Gastrocnemius medialis (tissue), 4 donors: ENCODE measurements around the gene TFDP2. TPM values are rescaled to one million over a fixed set of nuclear protein-coding genes. Genes with fewer than 3 reads are reported as not detected.

Source experiments
- ATAC-seq, 2 donors: fragments of 150-250 bp; one replicate each; pipeline ENCODE4 v1.9.1; 2016
- DNase-seq, 2 donors: peaks; one replicate each; pipeline ENCODE4 v3.0.0-alpha.2; 2019
- H3K27ac ChIP-seq, 4 donors: fragments of 200-600 bp; sonication (generic); 1 replicate in 1 of 4; 2 replicates in 3 of 4; pipeline ENCODE4 v1.5.1; 2016 to 2018; ENCODE audit warnings: mild to moderate bottlenecking in 2 of 4, moderate library complexity in 1 of 4
- H3K27me3 ChIP-seq, 3 donors: fragments of 200-600 bp; sonication (generic) in 2 of 3; 1 replicate in 1 of 3; 2 replicates in 2 of 3; pipeline versions ENCODE4 v1.5.1 to v1.6.0; 2016 to 2019; ENCODE audit warnings: mild to moderate bottlenecking in 1 of 3, moderate library complexity in 1 of 3
- H3K36me3 ChIP-seq, 2 donors: fragments of 200-600 bp; sonication (generic) in 1 of 2; one replicate each; pipeline ENCODE4 v1.5.1; 2017 to 2018
- H3K4me1 ChIP-seq, 2 donors: fragments of 200-600 bp; sonication (generic) in 1 of 2; one replicate each; pipeline ENCODE4 v1.5.1; 2016 to 2017; ENCODE audit warnings: mild to moderate bottlenecking in 2 of 2
- H3K4me3 ChIP-seq, 4 donors: fragments of 200-600 bp; sonication (generic) in 3 of 4; 1 replicate in 1 of 4; 2 replicates in 3 of 4; pipeline ENCODE4 v1.5.1; 2016 to 2019; ENCODE audit warnings: mild to moderate bottlenecking in 2 of 4
- H3K9me3 ChIP-seq, 3 donors: fragments of 200-600 bp; sonication (generic) in 2 of 3; 1 replicate in 1 of 3; 2 replicates in 2 of 3; pipeline ENCODE4 v1.5.1; 2016 to 2019
- CTCF ChIP-seq, 5 experiments: fragments of 450-650 bp in 3 of 5; fragments of 200-600 bp in 2 of 5; sonication (generic) in 2 of 5; IDR thresholded peaks in 4 of 5; conservative IDR thresholded peaks in 1 of 5; 1 replicate in 4 of 5; 2 replicates in 1 of 5; pipeline ENCODE4 v1.5.1; 2016 to 2019; ENCODE audit warnings: antibody characterized with exemption in 5 of 5, mild to moderate bottlenecking in 3 of 5, moderate library complexity in 3 of 5
- POLR2A ChIP-seq, 2 donors: fragments of 450-650 bp; IDR thresholded peaks; one replicate each; pipeline ENCODE4 v1.6.1; 2017; ENCODE audit warnings: antibody characterized with exemption in 2 of 2, mild to moderate bottlenecking in 2 of 2, moderate library complexity in 2 of 2
- in situ Hi-C, 4 donors: fragments of 200-750 bp; cut with MboI; loops; one replicate each; pipeline versions ENCODE4 v1.15.0 to v1.8.0; 2017; ENCODE audit warnings: low sequenced_read_pairs in 4 of 4
- intact Hi-C: fragments of 100-400 bp; cut with DNase I; formaldehyde crosslinking; loops from one replicate; pipeline ENCODE4 v1.15.1; 2023; ENCODE audit warnings: low total_unique reads
- total RNA-seq, 4 donors: library from RNA; depleted of rRNA; stranded (reverse); fragments of >200 nt; gene quantifications; one replicate each; pipeline versions ENCODE4 v1.1.0 to v1.2.3, GENCODE V29; 2016

Gene TFDP2
- total RNA-seq, 4 donors from 2014 or later, result 43.0 to 125 (median 52.4) TPM

DNA sequence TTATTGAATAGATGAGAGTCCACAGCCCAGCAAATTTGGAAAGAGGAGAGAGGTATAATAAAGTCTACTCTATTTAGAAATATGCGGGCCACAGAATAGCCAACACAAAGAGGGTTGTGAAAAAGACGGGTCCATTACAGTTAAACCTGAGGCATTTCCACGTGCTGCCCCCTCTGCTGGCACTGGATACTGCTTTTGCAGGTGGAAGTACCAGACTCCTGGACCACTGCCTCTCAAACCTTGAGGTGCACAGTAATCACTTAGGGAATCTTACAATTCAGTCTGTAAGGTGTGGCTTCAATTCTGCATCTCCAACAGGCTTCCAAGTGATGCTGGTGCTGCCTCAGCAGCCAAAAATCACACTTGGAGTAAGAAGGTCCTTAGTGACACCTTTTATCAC lies 3.0 kb upstream of the TFDP2 start:
- TF ChIP-seq CTCF (IDR thresholded peaks at IDR 0.05 in 4 of 5, conservative IDR thresholded peaks at IDR 0.05 in 1 of 5) (no peak), POLR2A (IDR thresholded peaks at IDR 0.05) (no peak)
- in situ Hi-C loops, result no loop called here
- intact Hi-C loops, result no loop called here
- Histone ChIP-seq H3K27me3 (no peaks in the 10 kb centered on the region), H3K4me1 (peaks cover 13 to 18% of the 10 kb centered on the region in 2 donors), H3K27ac (no peak overlapping the region), H3K4me3 (no peak overlapping the region), H3K9me3 (no peaks in the 10 kb centered on the region), H3K36me3 (no peaks in the 10 kb centered on the region)
- no peak for ATAC-seq
- DNase-seq, result no peak

GRCh38 chr3:142151828-142152227 lies 2.5 kb upstream of the TFDP2 start:
- Histone ChIP-seq H3K27me3 (no peaks in the 10 kb centered on the region), H3K4me1 (peaks cover 15 to 24% of the 10 kb centered on the region in 2 donors), H3K9me3 (no peaks in the 10 kb centered on the region), H3K36me3 (no peaks in the 10 kb centered on the region), H3K4me3 (no peak overlapping the region), H3K27ac (no peak overlapping the region)
- in situ Hi-C loops, result no loop called here
- DNase-seq (no peak), ATAC-seq (no peak)
- intact Hi-C loops, result no loop called here
- TF ChIP-seq CTCF (IDR thresholded peaks at IDR 0.05 in 4 of 5, conservative IDR thresholded peaks at IDR 0.05 in 1 of 5) (no peak), POLR2A (IDR thresholded peaks at IDR 0.05) (no peak)

DNA sequence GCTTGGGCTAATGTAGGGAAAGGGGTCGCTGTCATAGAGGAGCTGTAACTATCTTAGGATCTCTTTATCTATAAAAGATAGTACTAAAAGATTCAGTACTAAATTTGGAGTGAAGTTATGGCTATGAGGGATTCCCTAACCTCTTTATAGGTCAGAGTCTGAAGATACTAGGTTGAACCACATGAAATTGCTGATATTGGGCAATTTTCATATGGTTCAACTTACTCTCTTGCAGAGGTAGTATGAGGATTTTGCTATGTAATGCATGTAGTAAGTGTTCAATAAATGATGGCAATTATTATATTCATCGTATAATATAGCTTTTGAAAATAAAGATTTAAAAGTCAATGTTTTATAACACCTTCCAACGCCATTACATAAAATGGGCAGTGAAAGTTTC lies 1.9 kb upstream of the TFDP2 start:
- Histone ChIP-seq H3K4me1 (peaks cover 15 to 26% of the 10 kb centered on the region in 2 donors), H3K9me3 (no peaks in the 10 kb centered on the region), H3K27ac (no peak overlapping the region), H3K36me3 (no peaks in the 10 kb centered on the region), H3K27me3 (no peaks in the 10 kb centered on the region), H3K4me3 (no peak overlapping the region)
- DNase-seq (no peak), ATAC-seq (no peak)
- in situ Hi-C loops (no loop called here), intact Hi-C loops (no loop called here)
- no peak for TF ChIP-seq POLR2A (IDR thresholded peaks at IDR 0.05)
- TF ChIP-seq CTCF (IDR thresholded peaks at IDR 0.05 in 4 of 5, conservative IDR thresholded peaks at IDR 0.05 in 1 of 5), result no peak

DNA sequence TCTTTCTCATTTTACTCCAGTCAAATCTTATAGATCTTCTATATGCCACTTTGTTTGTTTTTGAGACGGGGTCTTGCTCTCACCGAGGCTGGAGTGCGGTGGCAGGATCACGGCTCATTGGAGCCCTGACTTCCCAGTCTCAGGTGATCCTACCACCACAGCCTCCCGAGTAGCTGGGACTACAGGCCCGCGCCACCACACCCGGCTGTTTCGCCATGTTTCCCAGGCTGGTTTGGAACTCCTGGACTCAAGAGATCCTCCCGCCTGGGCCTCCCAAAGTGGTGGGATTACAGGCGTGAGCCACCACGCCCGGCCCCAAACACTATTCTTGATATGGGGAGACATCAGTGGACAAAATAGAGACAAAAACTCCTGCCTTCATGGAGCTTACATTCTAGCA lies 927 bp upstream of the TFDP2 start:
- in situ Hi-C loops, result no loop called here
- intact Hi-C loops, result no loop called here
- TF ChIP-seq POLR2A (IDR thresholded peaks at IDR 0.05), result no peak
- no peak for TF ChIP-seq CTCF (IDR thresholded peaks at IDR 0.05 in 4 of 5, conservative IDR thresholded peaks at IDR 0.05 in 1 of 5)
- Histone ChIP-seq H3K4me3 (no peak overlapping the region), H3K36me3 (no peaks in the 10 kb centered on the region), H3K9me3 (no peaks in the 10 kb centered on the region), H3K27me3 (no peaks in the 10 kb centered on the region), H3K4me1 (peaks cover 15 to 26% of the 10 kb centered on the region in 2 donors), H3K27ac (no peak overlapping the region)
- no peak for ATAC-seq
- DNase-seq, result no peak

DNA sequence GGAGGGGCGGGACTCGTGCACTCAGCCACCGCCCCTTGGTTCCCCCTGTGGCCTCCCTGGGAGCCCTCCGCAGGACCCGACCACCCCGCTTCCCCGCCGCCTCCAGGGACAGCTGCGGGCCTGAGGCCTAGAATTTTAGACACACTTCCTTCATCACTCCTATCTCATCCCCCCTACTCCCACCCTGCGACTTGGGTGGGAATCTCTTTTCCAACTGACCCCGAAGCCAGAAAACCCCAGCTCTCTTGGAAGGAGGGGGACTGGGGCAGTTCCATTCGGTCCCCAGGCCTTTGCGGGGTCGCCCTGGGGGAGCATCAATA lies 289 bp upstream of the TFDP2 start:
- intact Hi-C loops, result loop anchor here (1.0 to 10.0 kb wide), 5 partner anchors 75 to 412 kb away; partner anchors contain the start of genes ATP1B3 and GK5
- H3K27ac ChIP-seq, result peak overlapping the region; percentile 76 to 89 (median 87)

More for the DNA sequence above, 289 bp upstream of the TFDP2 start:
- TF ChIP-seq POLR2A (IDR thresholded peaks at IDR 0.05) (no peak), CTCF (IDR thresholded peaks at IDR 0.05 in 4 of 5, conservative IDR thresholded peaks at IDR 0.05 in 1 of 5) (no peak)
- peak; percentile 10 to 21 for ATAC-seq
- Histone ChIP-seq H3K27me3 (no peaks in the 10 kb centered on the region), H3K36me3 (no peaks in the 10 kb centered on the region), H3K9me3 (no peaks in the 10 kb centered on the region), H3K4me1 (peaks cover 15 to 26% of the 10 kb centered on the region in 2 donors), H3K4me3 (peak overlapping the region; percentile 68 to 87 (median 83))
- in situ Hi-C loops, result no loop called here
- DNase-seq, result no peak
